CD14-positive monocyte (primary cell): ENCODE data around the gene KCNAB1. TPM values are rescaled to one million over a fixed set of nuclear protein-coding genes. Genes with fewer than 3 reads are reported as not detected.

Experiments
- DNase-seq, 3 donors: peaks; one replicate each; pipeline ENCODE4 v3.0.0-alpha.2; 2011 to 2022
- H2AFZ ChIP-seq: 2 replicates; pipeline ENCODE4 v1.6.0; 2012; ENCODE audit warnings: mild to moderate bottlenecking, low read depth, low read length, inconsistent platforms; ENCODE audit not compliant: insufficient read depth, poor library complexity, severe bottlenecking
- H3K27ac ChIP-seq, 2 donors: 1 replicate in 1 of 2; 2 replicates in 1 of 2; pipeline ENCODE4 v1.5.1; 2012 to 2013; ENCODE audit warnings: low read length in 2 of 2, control low read depth in 1 of 2, inconsistent platforms in 1 of 2, low read depth in 1 of 2, mild to moderate bottlenecking in 1 of 2
- H3K27me3 ChIP-seq, 2 donors: one replicate each; pipeline versions ENCODE4 v1.6.0 to v1.6.1; 2011 to 2013; ENCODE audit warnings: low read length in 2 of 2; ENCODE audit not compliant: control insufficient read depth in 2 of 2, insufficient read depth in 2 of 2
- H3K36me3 ChIP-seq, 2 donors: replicated peaks in 1 of 2; 1 replicate in 1 of 2; 2 replicates in 1 of 2; pipeline versions ENCODE4 v1.5.1 to v1.6.1; 2012 to 2013; ENCODE audit warnings: low read length in 2 of 2, control low read depth in 1 of 2, inconsistent platforms in 1 of 2, mild to moderate bottlenecking in 1 of 2; ENCODE audit not compliant: insufficient read depth in 2 of 2, control insufficient read depth in 1 of 2
- H3K4me1 ChIP-seq, 2 donors: 1 replicate in 1 of 2; 2 replicates in 1 of 2; pipeline versions ENCODE4 v1.5.1 to v1.6.1; 2012 to 2013; ENCODE audit warnings: low read length in 2 of 2, control low read depth in 1 of 2, inconsistent platforms in 1 of 2, mild to moderate bottlenecking in 1 of 2, moderate library complexity in 1 of 2; ENCODE audit not compliant: insufficient read depth in 2 of 2, control insufficient read depth in 1 of 2
- H3K4me2 ChIP-seq: replicated peaks from 2 replicates; pipeline ENCODE3; 2012; ENCODE audit warnings: low read length, moderate library complexity, mild to moderate bottlenecking; ENCODE audit not compliant: poor library complexity, severe bottlenecking; ENCODE audit errors: extremely low read depth
- H3K4me3 ChIP-seq, 3 experiments: fragments of 200-600 bp in 1 of 3; sonication (generic) in 1 of 3; replicated peaks in 1 of 3; 1 replicate in 2 of 3; 2 replicates in 1 of 3; pipeline ENCODE4 v1.5.1; 2011 to 2013; ENCODE audit warnings: low read length in 3 of 3, mild to moderate bottlenecking in 3 of 3, control low read depth in 2 of 3, low read depth in 2 of 3, inconsistent platforms in 1 of 3, moderate library complexity in 1 of 3
- H3K79me2 ChIP-seq: 2 replicates; pipeline ENCODE4 v1.6.0; 2012; ENCODE audit warnings: mild to moderate bottlenecking, control low read depth, inconsistent platforms, low read length, moderate library complexity; ENCODE audit not compliant: insufficient read depth
- H3K9ac ChIP-seq: 2 replicates; pipeline ENCODE4 v1.6.0; 2017; ENCODE audit warnings: low read length, mild to moderate bottlenecking; ENCODE audit not compliant: insufficient read depth, poor library complexity, severe bottlenecking
- H3K9me3 ChIP-seq, 2 donors: replicated peaks in 1 of 2; 1 replicate in 1 of 2; 2 replicates in 1 of 2; pipeline versions ENCODE4 v1.5.1 to v1.6.1; 2012 to 2013; ENCODE audit warnings: low read length in 2 of 2, control low read depth in 1 of 2; ENCODE audit not compliant: control insufficient read depth in 1 of 2, insufficient read depth in 1 of 2
- H4K20me1 ChIP-seq: 2 replicates; pipeline ENCODE4 v1.6.0; 2012; ENCODE audit warnings: mild to moderate bottlenecking, low read length, control low read depth, moderate library complexity; ENCODE audit not compliant: insufficient read depth
- H3K27ac Mint-ChIP-seq, 7 donors: one replicate each; pipeline ENCODE4 v1.8.0; 2020; ENCODE audit warnings: mild to moderate bottlenecking in 7 of 7, mixed read lengths in 7 of 7, moderate library complexity in 6 of 7, inconsistent platforms in 2 of 7
- H3K27me3 Mint-ChIP-seq, 3 donors: one replicate each; pipeline ENCODE4 v1.8.0; 2021 to 2022; ENCODE audit warnings: low read depth in 3 of 3, mild to moderate bottlenecking in 3 of 3, mixed read lengths in 3 of 3, moderate library complexity in 3 of 3, inconsistent platforms in 1 of 3
- H3K36me3 Mint-ChIP-seq, 2 donors: one replicate each; pipeline ENCODE4 v1.8.0; 2020; ENCODE audit warnings: mixed read lengths in 2 of 2, inconsistent platforms in 1 of 2, mild to moderate bottlenecking in 1 of 2
- H3K4me1 Mint-ChIP-seq: one replicate; pipeline ENCODE4 v1.8.0; 2020; ENCODE audit warnings: mild to moderate bottlenecking, mixed read lengths
- H3K4me3 Mint-ChIP-seq, 2 donors: one replicate each; pipeline ENCODE4 v1.8.0; 2020; ENCODE audit warnings: mild to moderate bottlenecking in 2 of 2, mixed read lengths in 2 of 2, moderate library complexity in 1 of 2
- H3K9me3 Mint-ChIP-seq, 7 donors: one replicate each; pipeline ENCODE4 v1.8.0; 2020 to 2022; ENCODE audit warnings: mixed read lengths in 7 of 7, mild to moderate bottlenecking in 6 of 7, moderate library complexity in 6 of 7, inconsistent platforms in 2 of 7
- CTCF ChIP-seq: fragments of 200-600 bp; IDR thresholded peaks from one replicate; pipeline ENCODE4 v1.8.0; 2022; ENCODE audit warnings: antibody characterized with exemption, mild to moderate bottlenecking
- WGBS: methylation state at CpG from one replicate; pipeline ENCODE4 v1.1.5; 2013; ENCODE audit warnings: missing lambda C conversion rate; ENCODE audit not compliant: insufficient coverage; 5-methylcytosine and 5-hydroxymethylcytosine counted together
- intact Hi-C, 2 donors: fragments of 100-400 bp; cut with micrococcal nuclease; formaldehyde crosslinking; loops; one replicate each; pipeline versions ENCODE4 v1.15.0 to v1.15.1; 2023
- polyA plus RNA-seq, 3 donors: library from polyadenylated mRNA; depleted of rRNA in 1 of 3; unstranded in 2 of 3; stranded (reverse) in 1 of 3; fragments of 300-500 nt in 2 of 3; fragments of >200 nt in 1 of 3; fragmentation: Illumina TruSeq in 2 of 3; gene quantifications; 1 replicate in 2 of 3; 2 replicates in 1 of 3; pipeline ENCODE4 v1.2.3, GENCODE V29; 2012 to 2021

Gene KCNAB1
- polyA plus RNA-seq, 3 donors = 0.08 to 0.14 TPM; not detected in 1

GRCh38 chr3:156587760-156588069 lies 467.3 kb downstream of the KCNAB1 start:
- no CpG with 5 or more reads among the region's 1 CpG for WGBS
- peaks cover 0 to 4% (median 1%) of the 10 kb centered on the region in 7 donors for H3K9me3 Mint-ChIP-seq
- H3K9ac ChIP-seq = no peak overlapping the region

More at GRCh38 chr3:156587760-156588069, 467.3 kb downstream of the KCNAB1 start:
- no peak overlapping the region for H3K4me3 Mint-ChIP-seq
- intact Hi-C loops = no loop called here
- H3K4me1 ChIP-seq = peaks cover 40 to 59% of the 10 kb centered on the region in 2 donors
- H3K4me1 Mint-ChIP-seq = peaks cover 50% of the 10 kb centered on the region
- H3K79me2 ChIP-seq = no peaks in the 10 kb centered on the region
- H3K27ac Mint-ChIP-seq = peak overlapping the region; percentile 83 to 93 (median 87)
- no peaks in the 10 kb centered on the region for H3K9me3 ChIP-seq
- peak overlapping the region; percentile 77 for H3K27ac ChIP-seq
- no peaks in the 10 kb centered on the region for H3K36me3 ChIP-seq
- H2AFZ ChIP-seq = peak overlapping the region; percentile 24
- H3K36me3 Mint-ChIP-seq = peaks cover 0 to 1% of the 10 kb centered on the region in 2 donors
- no peaks in the 10 kb centered on the region for H4K20me1 ChIP-seq
- H3K27me3 Mint-ChIP-seq = no peaks in the 10 kb centered on the region
- H3K4me3 ChIP-seq = peak overlapping the region in 1 of 3 experiments; percentile 53
- TF ChIP-seq CTCF = no peak
- DNase-seq = no peak
- no peaks in the 10 kb centered on the region for H3K27me3 ChIP-seq
- peak overlapping the region; percentile 53 for H3K4me2 ChIP-seq

Other genes with a start within 250 kb of the KCNAB1 start
- 10 to 100 TPM; 14.3 to 43.4 (median 27.4) TPM for gene GMPS, start 249.9 kb upstream of the KCNAB1 start, polyA plus RNA-seq